Islet precursor cell (in vitro differentiated cells): ENCODE results near the gene ELP1.
"Not testable (repeated sequence)": the region's sequence is repeated elsewhere in the genome, so short reads cannot be mapped to it uniquely, and the experiment has no call there.

Experiments
- DNase-seq: peaks from one replicate; pipeline ENCODE4 v3.0.0-alpha.2; 2018

Gene ELP1

DNA sequence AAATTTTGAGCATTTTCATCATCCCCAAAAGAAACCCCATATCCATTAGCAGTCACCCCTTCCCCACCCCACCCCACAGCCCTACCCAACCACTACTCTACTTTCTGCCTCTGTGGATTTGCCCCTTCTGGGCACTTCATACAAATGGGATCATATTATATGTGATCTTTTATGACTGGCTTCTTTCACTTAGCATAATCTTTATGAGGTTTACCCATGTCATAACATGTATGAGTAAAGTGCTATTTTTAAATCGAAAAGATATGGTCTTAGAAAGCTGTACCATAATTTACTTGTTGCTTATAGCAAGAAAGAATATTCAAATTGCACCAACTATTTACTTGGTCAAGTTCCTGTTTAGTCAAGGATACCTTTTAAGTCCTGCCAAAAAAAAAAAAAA lies 12.7 kb downstream of the ELP1 start:
- no peak for DNase-seq

DNA sequence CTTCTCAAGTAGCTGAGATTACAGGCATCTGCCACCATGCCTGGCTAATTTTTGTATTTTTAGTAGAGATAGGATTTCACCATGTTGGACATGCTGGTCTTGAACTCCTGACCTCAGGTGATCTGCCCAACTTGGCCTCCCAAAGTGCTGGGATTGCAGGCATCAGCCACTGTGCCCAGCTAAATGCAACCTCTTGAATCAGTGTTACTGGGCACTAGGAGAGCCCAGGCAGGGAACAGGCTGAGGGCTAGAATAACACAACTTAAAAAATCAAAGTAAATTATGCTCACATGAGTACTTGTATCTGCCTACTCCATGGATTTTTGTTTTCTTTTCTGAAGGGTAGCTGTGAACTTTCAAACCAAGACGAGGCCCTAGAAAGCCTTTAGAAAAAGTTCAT lies 13.5 kb downstream of the ELP1 start:
- DNase-seq, result not testable (repeated sequence)

DNA sequence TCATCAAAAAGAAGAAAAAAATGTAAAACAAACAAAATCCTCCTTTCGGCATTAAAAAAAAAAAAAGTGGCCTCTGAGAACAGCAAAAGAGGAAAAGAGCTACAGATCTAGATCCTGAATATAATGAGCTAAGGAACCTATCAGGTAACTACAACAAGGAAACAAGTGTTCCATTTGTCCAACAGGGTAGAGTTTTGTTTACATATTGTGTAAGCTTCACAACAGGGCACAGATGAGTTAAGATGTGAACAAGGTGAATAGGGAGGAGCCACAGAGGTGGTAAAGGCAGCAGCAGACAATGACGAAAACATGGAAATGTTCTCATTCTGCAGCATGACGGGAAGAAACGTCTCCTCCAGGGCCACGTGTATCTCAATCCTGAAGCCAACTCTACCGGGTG lies 14.4 kb downstream of the ELP1 start:
- no peak for DNase-seq

DNA sequence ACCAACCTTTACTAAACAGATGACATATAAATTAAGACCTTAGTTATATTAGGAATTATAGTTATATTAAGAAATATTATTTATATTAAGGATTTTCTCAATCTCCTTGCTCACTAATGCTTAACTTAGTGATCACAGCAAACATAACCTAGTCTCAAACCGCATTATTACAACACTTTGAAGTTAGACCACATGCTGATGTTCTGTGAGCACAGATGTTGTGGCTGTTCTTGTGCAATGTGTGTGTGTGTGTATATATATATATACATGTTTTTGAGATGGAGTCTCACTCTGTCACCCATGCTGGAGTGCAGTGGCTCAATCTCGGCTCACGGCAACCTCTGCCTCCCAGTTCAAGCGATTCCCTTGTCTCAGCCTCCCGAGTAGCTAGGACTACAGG lies 20.5 kb downstream of the ELP1 start:
- DNase-seq, result no peak

DNA sequence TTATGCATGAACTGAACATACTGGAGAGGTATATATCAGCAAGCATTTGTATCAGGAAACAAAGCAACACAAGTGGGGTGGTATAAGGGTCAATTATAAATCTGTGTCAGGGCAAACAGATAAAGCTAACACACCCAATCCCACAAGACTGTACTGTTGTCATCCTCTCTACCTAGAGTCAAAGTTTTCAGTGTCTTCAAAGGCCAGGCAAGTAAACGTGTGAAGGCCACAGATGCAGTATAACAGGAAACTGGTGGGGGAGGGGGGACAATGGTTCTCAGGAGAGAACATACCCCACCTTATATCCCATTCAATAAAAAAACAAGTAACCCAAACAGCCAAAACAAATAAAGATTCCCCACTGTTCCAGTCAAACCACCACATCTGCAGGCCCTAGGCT lies 22.1 kb downstream of the ELP1 start:
- no peak for DNase-seq

DNA sequence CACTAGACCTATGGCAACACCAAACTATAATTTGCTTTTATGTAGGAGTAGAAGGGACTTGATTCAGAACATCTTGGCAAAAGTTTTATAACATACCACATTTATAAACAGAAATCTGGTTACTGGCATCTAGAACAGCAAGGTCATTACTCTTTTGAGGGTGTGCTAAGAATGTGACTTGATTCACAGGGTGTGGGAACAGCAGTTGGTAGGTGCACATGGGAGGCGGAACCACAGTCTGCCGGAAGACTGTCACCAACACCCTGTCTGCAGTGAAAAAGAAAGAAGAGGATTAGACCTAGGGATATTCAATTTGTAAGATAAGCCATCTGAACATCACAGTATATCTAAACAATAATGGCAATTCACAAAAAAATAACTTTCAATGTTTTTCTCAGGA lies 23.0 kb downstream of the ELP1 start:
- DNase-seq, result no peak

DNA sequence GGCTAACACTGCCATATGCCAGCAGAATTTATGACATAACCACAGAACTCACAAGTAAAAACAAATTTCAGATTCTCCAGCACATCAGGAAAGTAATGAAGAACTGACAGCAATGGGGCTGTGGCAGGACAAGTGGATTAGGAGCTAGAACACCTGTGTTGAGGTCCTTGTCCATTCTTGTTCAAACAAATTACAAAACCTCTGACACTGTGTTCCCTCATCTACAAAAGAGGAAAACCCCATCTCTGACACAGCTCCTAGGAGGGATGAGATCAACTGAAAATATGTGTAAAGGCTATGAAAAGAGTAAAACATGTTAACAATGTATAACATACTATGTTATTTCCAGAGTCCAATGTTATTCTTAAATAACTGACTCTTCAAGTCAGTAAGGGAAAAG lies 23.5 kb downstream of the ELP1 start:
- DNase-seq, result no peak

DNA sequence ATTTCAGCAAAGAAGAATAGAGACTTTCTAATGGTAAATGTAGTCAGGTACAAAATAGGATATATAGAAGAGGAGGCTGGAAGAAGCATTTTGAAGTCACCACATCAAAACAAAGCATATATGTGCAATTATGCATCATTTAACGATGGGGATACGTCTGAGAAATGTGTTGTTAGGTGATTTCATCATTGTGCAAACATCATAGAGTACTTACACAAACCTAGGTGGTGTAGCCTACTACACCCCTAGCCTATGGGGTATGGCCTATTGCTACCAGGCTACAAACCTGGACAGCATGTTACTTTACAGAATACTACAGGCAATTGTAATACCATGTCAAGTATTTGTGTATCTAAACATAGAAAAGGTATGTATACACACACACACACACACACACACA lies 28.4 kb downstream of the ELP1 start:
- DNase-seq, result no peak

DNA sequence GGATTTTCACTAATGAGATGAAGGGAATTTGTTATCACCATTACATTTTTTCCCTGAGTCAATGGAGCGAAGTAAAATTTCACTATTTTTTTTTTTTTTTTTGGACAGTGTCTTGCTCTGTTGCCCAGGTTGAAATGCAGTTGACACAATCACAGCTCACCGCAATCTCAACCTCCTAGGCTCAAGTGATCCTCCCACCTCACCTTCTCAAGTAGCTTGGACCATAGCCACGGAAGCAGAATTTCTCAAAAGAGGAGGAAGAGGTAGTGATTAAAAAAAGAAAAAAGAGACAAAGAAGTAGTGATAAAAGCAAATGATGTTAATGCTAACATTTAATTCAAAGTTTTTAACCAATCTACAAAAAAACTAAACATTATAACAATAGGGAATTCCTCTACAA lies 29.8 kb downstream of the ELP1 start:
- no peak for DNase-seq

DNA sequence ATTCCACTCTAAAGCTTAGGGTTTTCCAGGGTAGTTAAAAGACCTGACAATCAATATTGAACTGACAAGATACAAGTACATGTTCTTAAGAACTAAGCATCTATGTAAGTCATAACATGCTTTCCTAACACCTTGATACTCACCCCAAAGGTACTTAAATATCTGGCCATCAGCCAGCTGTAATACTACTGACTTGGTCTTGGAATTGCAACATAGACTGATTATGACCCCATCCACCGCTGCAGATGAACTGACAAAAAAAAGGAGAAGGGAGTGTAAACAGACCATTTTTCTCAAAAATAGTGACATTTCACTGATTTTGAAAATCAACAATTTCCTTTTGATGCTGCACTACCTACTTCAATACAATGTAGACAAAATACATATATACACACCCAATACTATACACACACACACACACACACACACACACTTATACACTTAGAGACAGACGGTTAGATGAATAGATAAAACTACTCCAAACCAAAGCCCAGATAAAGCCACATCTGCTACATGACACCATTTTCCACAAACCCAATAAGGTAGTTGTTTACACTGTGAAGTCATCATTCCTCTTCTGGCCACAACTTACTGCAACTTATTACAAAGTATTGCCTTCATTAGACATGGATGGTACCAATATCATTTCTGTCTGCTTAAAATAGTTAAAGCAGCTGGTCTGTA lies 30.4 kb downstream of the ELP1 start:
- DNase-seq, result no peak

DNA sequence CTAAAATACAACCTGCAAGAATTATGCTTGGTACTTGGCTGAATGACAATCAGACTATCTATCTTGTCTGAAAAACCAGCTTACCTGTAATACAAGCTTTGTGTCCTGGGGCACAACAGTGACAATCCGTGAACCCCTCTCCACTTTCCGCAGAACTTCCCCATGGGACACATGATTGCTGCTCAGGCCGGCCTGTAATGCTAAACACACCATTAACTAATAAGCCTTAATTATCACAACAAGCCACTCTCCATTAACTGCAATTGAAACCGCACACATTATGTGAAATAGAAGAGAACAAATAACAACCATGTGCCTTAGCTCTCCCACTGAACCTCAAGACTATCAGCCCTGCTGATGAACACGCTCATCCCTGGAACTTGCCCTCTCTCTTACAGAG lies 33.7 kb downstream of the ELP1 start:
- DNase-seq, result no peak

DNA sequence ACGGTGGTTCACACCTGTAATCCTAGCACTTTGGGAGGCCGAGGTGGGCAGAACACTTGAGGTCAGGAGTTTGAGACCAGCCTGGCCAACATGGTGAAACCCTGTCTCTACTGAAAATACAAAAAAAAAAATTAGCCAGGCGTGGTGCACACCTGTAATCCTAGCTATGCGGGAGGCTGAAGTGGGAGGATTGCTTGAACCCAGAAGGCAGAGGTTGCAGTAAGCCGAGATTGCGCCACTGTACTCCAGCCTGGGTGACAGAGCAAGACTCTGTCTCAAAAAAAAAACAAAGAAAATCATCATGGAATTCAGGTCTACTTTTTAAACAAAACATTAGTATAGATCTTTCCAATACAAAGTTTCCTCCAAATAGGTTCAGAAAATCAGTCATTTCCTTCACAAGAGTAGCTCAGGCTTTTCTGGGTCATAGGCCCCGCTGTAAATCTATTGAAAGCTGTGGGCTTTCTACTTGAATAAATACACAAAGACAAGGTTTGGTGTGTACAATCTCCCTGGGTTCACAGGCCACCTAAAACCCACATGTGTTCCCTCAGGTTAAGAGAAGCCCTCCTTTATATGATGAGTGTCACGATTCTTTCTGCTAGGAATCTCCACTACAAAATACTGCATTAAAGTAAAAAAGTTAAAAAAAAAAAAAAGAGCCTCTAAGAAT lies 34.8 kb downstream of the ELP1 start:
- not testable (repeated sequence) for DNase-seq

DNA sequence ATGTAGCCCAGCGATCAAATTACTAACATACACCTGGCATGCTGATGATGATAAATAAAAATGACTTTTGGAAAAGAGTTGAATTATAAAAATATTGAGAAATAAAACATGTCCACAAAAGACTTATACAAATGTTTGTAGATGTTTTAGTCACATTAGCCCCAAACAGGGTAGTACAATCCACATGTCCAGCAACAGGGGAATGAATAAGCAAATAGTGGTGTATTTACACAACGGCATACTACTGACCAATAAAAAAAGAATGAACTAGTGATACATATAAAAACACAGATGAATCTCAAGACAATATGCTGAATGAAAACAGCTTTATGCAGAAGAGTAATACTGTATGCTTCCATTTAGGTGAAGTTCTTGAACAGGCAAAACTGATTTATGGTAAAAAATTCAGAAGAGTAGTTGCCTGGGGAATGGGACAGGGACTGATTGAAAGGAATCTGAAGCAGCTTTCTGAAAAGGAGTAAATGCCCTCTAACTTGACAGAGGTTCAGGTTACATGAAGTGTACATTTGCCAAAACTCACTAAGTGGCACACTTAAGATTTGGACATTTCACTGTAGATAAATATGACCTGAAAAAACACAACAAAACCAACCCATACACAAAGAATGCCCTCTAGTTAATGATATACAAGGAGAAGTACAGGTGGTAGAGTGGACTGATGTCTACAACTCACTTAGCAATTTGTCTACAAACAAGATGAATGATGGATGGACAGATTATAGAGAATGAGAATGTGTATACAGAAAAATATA lies 36.4 kb downstream of the ELP1 start:
- no peak for DNase-seq

DNA sequence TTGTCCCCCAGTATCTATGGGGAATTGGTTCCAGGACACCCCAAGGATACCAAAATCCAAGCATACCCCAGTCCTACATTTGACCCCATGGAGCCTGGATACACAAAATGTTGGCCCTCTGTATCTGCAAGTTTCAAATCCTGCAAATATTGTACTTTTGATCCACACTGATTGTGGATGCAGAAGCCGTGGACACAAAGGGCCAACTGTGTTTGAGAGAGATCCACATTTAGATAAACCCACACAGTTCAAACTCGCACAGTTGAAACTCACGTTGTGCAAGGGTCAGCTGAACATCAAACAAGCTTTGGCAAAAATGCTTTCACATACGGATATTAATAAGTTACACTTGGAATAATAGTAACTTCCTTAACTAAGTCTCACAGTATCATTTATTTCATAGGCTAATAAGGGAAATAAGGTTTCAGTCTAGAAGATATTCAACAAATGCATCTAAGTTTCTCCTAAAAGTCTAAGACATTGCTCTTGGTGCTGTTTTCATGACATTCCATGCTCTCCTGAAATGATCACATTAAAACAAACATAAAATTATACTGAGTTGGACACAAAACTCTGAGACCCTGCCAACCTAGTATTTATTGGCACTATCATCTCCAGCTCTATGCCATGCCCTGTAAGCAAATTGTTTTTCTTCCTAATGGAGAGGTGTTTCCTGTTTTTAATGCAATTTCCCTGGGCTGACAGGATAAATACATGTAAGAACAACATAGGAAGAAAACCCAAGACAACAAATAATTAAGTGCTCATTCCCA lies 39.5 kb downstream of the ELP1 start:
- no peak for DNase-seq

DNA sequence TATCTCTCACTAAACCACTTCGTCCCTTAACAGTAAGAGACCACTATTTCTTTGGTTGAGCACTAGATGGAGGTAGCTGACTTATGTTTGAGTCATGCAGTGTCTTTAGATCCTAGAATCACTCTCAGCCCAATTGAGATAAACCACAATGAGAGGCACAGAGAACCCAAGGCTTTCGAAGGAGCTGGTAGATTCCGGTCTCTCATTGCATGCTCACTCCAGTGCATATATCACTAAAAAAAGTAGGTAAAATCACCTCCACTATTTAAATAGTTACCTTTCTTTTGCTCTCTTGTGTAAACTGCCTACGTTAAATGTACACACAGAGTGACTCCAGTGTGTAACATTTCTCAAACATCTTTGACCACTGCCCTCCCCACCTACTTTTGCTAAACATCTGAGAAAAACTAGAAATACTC lies 44.3 kb downstream of the ELP1 start:
- no peak for DNase-seq

DNA sequence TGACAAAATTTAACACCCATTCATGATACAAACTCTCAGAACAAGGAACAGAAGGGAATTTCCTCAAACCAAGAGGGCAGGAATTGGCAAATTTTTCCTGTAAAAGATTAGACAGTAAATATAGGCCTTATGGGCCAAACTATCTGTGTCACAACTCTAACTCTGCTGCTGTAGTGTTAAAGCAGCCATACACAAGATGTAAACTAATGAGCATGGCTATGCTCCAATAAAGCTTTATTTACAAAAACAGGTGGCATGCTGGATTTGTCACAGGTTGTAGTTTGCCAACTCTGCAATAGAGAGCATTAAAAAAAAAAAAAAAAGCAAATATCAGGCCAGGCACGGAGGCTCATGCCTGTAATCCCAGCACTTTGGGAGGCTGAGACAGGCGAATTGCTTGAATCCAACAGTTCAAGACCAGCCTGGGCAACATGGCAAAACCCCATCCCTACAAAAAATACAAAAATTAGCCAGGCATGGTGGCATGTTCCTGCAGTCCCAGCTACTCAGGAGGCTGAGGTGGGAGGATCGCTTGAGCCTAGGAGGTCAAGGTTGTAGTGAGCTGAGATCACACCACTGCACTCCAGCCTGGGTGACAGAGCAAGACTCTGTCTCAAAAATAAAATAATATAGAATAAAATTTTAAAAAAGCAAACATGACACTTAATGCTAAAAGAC lies 47.2 kb downstream of the ELP1 start:
- DNase-seq, result not testable (repeated sequence)

DNA sequence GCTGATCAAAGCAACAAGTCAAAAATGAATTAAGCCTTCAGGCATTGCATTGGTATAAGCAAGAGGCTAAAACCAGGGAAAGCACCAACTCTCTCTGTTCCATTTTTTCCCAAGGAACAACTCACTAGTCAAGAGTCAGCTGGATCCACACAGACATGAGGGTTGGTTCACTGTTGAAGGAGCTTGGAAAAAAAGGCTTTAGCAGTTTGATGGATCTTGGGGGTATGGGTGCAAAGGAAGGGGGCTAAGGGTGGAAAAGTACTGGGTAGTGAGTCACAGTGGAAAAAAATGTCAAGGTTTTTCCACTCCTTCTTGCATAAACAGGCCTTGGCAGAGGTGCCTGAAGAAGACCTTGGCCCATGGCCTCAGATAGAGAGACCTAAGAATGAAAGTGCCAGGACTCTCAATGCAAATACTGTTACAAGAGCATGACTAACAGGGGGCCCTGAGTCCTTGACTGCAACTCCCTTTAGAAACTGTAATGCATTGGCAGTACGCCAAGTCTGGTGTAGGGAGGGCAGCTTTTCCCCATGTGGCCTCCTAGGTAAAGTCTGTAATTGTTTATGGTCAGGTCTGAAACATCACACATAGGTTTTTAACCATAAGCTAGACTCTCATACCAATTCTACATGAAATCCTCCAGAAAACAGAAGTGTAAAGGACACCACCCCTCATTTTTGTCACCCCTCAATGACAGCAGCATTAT lies 48.1 kb downstream of the ELP1 start:
- DNase-seq, result no peak

DNA sequence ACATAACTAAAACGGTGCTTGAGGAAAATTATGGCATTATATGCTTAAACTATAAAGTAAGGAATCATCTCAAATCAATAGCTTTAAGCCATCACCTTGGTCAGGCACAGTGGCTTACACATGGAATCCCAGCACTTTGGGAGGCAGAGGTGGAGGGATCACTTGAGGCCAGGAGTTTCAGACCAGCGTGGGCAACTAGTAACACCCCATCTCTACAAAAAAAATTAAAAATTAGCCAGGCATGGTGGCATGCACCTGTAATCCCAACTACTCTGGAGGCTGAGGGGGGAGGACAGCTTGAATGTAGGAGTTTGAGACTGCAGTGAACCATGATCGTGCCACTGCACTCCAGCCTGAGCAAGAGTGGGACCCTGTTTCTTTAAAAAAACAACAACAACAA lies 49.2 kb downstream of the ELP1 start:
- no peak for DNase-seq

DNA sequence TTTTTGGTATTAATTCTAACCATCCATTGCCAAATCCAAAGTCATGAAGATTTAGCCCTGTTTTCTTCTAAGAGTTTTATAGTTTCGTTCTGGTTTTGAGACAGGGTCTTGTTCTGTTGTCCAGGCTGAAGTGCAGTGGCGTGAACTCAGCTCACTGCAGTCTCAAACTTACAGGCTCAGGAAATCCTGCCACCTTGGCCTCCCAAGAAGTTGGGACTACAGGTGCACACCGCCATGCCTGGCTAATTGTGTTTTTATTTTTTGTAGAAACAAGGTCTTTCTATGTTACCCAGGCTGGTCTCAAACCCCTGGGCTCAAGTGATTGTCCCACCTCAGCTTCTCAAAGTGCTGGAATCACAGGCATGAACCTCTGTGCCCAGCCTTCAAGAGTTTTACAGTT lies 50.8 kb downstream of the ELP1 start:
- DNase-seq, result no peak

DNA sequence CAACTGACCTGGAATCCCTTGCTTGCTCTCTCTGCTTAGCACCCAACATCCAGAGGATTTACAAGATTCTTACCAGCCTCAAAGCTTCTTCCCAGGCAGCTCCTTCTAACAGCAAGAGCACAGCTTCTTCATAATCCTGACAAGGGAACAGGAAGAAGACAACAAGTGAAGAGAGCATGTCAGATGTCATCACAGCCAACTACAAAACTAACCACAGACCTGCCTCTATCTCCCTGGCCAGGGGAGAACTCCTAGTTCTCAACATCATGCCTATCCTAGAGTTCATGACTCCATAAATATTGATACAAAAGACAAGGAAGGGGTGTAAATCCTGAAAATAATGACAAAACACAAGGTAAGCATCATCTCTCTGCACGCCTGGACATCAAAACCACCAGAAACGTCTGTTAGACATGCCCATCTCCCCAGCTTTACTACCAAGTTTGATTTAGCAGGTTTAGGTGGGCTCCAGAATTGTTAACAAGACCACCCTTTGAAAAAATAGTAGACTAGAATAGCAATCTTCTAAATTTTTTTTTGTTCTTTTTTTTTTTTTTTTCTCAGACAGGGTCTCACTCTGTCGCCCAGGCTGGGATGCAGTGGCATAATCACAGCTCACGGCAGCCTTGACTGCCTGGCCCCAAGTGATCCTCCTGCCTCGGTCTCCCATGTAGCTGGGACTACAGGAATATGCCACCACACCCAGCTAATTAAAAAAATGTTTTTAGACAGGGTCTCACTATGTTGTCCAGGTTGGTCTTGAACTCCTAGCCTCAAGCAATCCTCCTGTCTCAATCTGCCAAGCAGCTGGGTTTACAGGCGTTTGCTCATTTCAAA lies 51.7 kb downstream of the ELP1 start:
- DNase-seq, result no peak

DNA sequence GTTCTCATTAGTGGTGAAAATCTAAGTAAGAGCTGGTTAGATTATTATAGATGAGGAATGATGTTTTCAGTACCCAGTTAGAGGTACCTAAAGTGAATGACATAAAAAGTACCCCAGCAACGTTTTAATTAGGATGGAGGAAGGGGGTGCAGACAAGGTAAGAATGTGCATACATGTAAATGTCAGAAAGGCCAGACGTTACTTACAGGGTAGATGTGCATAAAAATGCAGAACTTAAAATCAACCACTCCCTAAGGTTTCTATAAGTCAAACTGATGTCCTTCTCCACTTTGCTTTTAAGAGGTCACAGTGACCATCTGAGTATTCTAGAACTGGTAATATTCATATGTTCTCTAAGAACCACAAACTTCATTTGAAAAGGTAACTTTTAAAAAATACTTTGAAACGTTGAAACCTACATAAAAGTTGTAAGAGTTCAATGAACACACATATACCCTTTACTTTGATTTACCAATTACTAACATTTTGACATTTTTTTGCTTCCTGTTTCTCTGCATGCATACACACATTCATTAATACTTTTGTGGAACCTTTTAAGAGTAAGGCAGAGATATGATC lies 53.1 kb downstream of the ELP1 start:
- DNase-seq, result no peak
